SH-SY5Y (cell line): ENCODE results near the gene RABIF.

Source experiments
- GATA2 ChIP-seq: IDR thresholded peaks from 2 replicates; pipeline ENCODE4 v1.6.1; 2011; ENCODE audit warnings: mild to moderate bottlenecking, low read depth, low read length
- GATA3 ChIP-seq: IDR thresholded peaks from 2 replicates; pipeline ENCODE4 v1.6.1; 2011; ENCODE audit warnings: low read depth, mild to moderate bottlenecking, low read length, moderate library complexity

DNA sequence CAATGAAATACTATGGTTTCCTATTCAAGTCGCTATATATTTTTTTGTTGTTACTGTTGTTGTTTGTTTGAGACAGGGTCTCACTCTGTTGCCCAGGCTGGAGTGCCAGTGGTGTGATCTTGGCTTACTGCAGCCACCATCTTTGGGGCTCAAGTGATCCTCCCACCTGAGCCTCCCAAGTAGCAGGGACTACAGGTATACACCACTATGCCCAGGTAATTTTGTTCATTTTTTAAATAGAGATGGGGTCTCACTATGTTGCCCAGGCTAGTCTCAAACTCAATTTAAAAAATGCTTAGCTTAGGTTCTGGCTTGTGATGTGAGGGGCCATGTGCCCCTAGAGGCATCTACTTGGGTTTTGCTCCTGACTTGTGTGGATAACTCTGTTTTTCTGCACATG is 9.8 kb downstream of the RABIF start:
- TF ChIP-seq GATA3 (no peak), GATA2 (no peak)
